Upper lobe of left lung (tissue), 4 donors: ENCODE results near the gene COA5.

ENCODE experiments used
- CTCF ChIP-seq, 6 experiments: fragments of 450-650 bp in 4 of 6; fragments of 200-600 bp in 2 of 6; sonication (generic) in 2 of 6; IDR thresholded peaks; one replicate each; pipeline ENCODE4 v1.5.1; 2016 to 2019; ENCODE audit warnings: antibody characterized with exemption in 6 of 6
- EP300 ChIP-seq, 4 donors: sonication (generic); formaldehyde crosslinking; IDR thresholded peaks; one replicate each; pipeline ENCODE4 v1.5.1; 2017; ENCODE audit warnings: antibody characterized with exemption in 4 of 4, control low read depth in 2 of 4
- POLR2A ChIP-seq, 4 donors: fragments of 450-650 bp; IDR thresholded peaks; one replicate each; pipeline ENCODE4 v1.5.1; 2016 to 2017; ENCODE audit warnings: antibody characterized with exemption in 4 of 4, mild to moderate bottlenecking in 2 of 4
- POLR2AphosphoS5 ChIP-seq, 2 donors: sonication (generic); formaldehyde crosslinking; IDR thresholded peaks; one replicate each; pipeline ENCODE4 v1.5.1; 2017; ENCODE audit warnings: antibody characterized with exemption in 2 of 2

- TF ChIP-seq POLR2A (IDR thresholded peaks at IDR 0.05): no peak
- no peak for TF ChIP-seq EP300 (IDR thresholded peaks at IDR 0.05)
- TF ChIP-seq CTCF (IDR thresholded peaks at IDR 0.05): no peak
- no peak for TF ChIP-seq POLR2AphosphoS5 (IDR thresholded peaks at IDR 0.05)
Observed at GRCh38 chr2:98580656-98581284, 27.5 kb downstream of the COA5 start.
